KMS-11 (cell line): ENCODE data around the gene TRERF1.

Source experiments
- H2AFZ ChIP-seq: fragments of 200-600 bp; sonication (generic); 2 replicates; pipeline ENCODE4 v1.6.1; 2016; ENCODE audit warnings: antibody characterized with exemption, mixed run types, low read depth
- H3K27ac ChIP-seq: fragments of 200-600 bp; sonication (generic); 2 replicates; pipeline ENCODE4 v1.6.1; 2016; ENCODE audit warnings: mild to moderate bottlenecking, mixed run types
- H3K27me3 ChIP-seq: fragments of 200-600 bp; sonication (generic); 2 replicates; pipeline ENCODE4 v1.6.1; 2017; ENCODE audit warnings: mild to moderate bottlenecking, low read depth, mixed run types, moderate library complexity; ENCODE audit not compliant: insufficient read depth
- H3K36me3 ChIP-seq: fragments of 200-600 bp; sonication (generic); 2 replicates; pipeline ENCODE4 v1.6.1; 2017; ENCODE audit warnings: mild to moderate bottlenecking, mixed run types; ENCODE audit not compliant: insufficient read depth
- H3K4me1 ChIP-seq: fragments of 200-600 bp; sonication (generic); 2 replicates; pipeline ENCODE4 v1.6.1; 2016; ENCODE audit warnings: mild to moderate bottlenecking, low read depth, mixed run types; ENCODE audit not compliant: poor library complexity, severe bottlenecking
- H3K4me2 ChIP-seq: fragments of 200-600 bp; sonication (generic); 2 replicates; pipeline ENCODE4 v1.7.0; 2016; ENCODE audit warnings: mild to moderate bottlenecking, mixed run types
- H3K4me3 ChIP-seq: fragments of 200-600 bp; sonication (generic); IDR thresholded peaks from 2 replicates; pipeline ENCODE4 v1.6.1; 2017; ENCODE audit warnings: low read depth, low read length, mixed read lengths; ENCODE audit not compliant: insufficient read depth
- H3K79me2 ChIP-seq: fragments of 200-600 bp; sonication (generic); 2 replicates; pipeline ENCODE4 v1.6.1; 2016; ENCODE audit warnings: low read depth, mixed run types; ENCODE audit not compliant: insufficient read depth
- H3K9ac ChIP-seq: fragments of 200-600 bp; sonication (generic); 2 replicates; pipeline ENCODE4 v1.6.1; 2016; ENCODE audit warnings: mild to moderate bottlenecking, mixed run types
- H4K20me1 ChIP-seq: fragments of 200-600 bp; sonication (generic); 2 replicates; pipeline ENCODE4 v1.6.1; 2016; ENCODE audit warnings: mild to moderate bottlenecking, mixed run types; ENCODE audit not compliant: insufficient read depth
- CTCF ChIP-seq: fragments of 200-600 bp; sonication (generic); conservative IDR thresholded peaks from 2 replicates; pipeline ENCODE4 v1.6.1; 2017; ENCODE audit warnings: low read depth, mild to moderate bottlenecking, antibody characterized with exemption, low read length, moderate library complexity, mixed read lengths

Gene TRERF1

GRCh38 chr6:42179261-42179944, 272.3 kb downstream of the TRERF1 start:
- H3K4me3 ChIP-seq = no peak overlapping the region
- H3K4me2 ChIP-seq = no peak overlapping the region
- no peaks in the 10 kb centered on the region for H3K79me2 ChIP-seq

GRCh38 chr6:42177514-42178364, 274.0 kb downstream of the TRERF1 start:
- Histone ChIP-seq H3K4me2 (no peak overlapping the region), H3K27ac (no peak overlapping the region), H2AFZ (no peak overlapping the region), H3K4me1 (no peaks in the 10 kb centered on the region), H3K4me3 (no peak overlapping the region), H3K9ac (no peak overlapping the region), H3K36me3 (no peaks in the 10 kb centered on the region), H3K79me2 (no peaks in the 10 kb centered on the region), H3K27me3 (no peaks in the 10 kb centered on the region), H4K20me1 (no peaks in the 10 kb centered on the region)
- no peak for TF ChIP-seq CTCF

More at GRCh38 chr6:42179261-42179944, 272.3 kb downstream of the TRERF1 start:
- H3K27me3 ChIP-seq = no peaks in the 10 kb centered on the region
- H2AFZ ChIP-seq = no peak overlapping the region
- H3K27ac ChIP-seq = no peak overlapping the region
- H4K20me1 ChIP-seq = no peaks in the 10 kb centered on the region
- no peak for TF ChIP-seq CTCF
- no peaks in the 10 kb centered on the region for H3K36me3 ChIP-seq
- no peaks in the 10 kb centered on the region for H3K4me1 ChIP-seq
- H3K9ac ChIP-seq = no peak overlapping the region

- no peak overlapping the region for H3K9ac ChIP-seq
- H3K36me3 ChIP-seq = no peaks in the 10 kb centered on the region
- no peaks in the 10 kb centered on the region for H3K27me3 ChIP-seq
- H3K4me3 ChIP-seq = no peak overlapping the region
- no peaks in the 10 kb centered on the region for H3K79me2 ChIP-seq
- no peaks in the 10 kb centered on the region for H3K4me1 ChIP-seq
- no peak overlapping the region for H2AFZ ChIP-seq
- H4K20me1 ChIP-seq = no peaks in the 10 kb centered on the region
- no peak for TF ChIP-seq CTCF
- H3K27ac ChIP-seq = no peak overlapping the region
- no peak overlapping the region for H3K4me2 ChIP-seq
Observed at GRCh38 chr6:42176981-42177380, 274.7 kb downstream of the TRERF1 start.

GRCh38 chr6:42175860-42176259, 275.9 kb downstream of the TRERF1 start:
- 0 out of 2 replicates have a peak, but pooled peaks have one; percentile 14 for TF ChIP-seq CTCF
- no peaks in the 10 kb centered on the region for H3K4me1 ChIP-seq
- H3K4me2 ChIP-seq = no peak overlapping the region
- H3K27me3 ChIP-seq = no peaks in the 10 kb centered on the region
- H3K79me2 ChIP-seq = no peaks in the 10 kb centered on the region
- no peaks in the 10 kb centered on the region for H4K20me1 ChIP-seq
- H3K36me3 ChIP-seq = no peaks in the 10 kb centered on the region
- H3K4me3 ChIP-seq = no peak overlapping the region
- no peak overlapping the region for H3K9ac ChIP-seq
- H3K27ac ChIP-seq = no peak overlapping the region
- no peak overlapping the region for H2AFZ ChIP-seq
